Esophagus muscularis mucosa (tissue), 4 donors: ENCODE data around the gene OR2S2. TPM values are rescaled to one million over a fixed set of nuclear protein-coding genes. Genes with fewer than 3 reads are reported as not detected.
"Not testable (repeated sequence)": the region's sequence is repeated elsewhere in the genome, so short reads cannot be mapped to it uniquely, and the experiment has no call there.

ENCODE experiments used
- DNase-seq: peaks from one replicate; pipeline ENCODE4 v3.0.0-alpha.2; 2017; ENCODE audit errors: extremely low spot score
- H3K27ac ChIP-seq, 4 donors: fragments of 200-600 bp; sonication (generic); replicated peaks in 1 of 4; 1 replicate in 3 of 4; 2 replicates in 1 of 4; pipeline ENCODE4 v1.5.1; 2016 to 2019; ENCODE audit warnings: mild to moderate bottlenecking in 1 of 4
- H3K27me3 ChIP-seq, 4 donors: fragments of 200-600 bp; sonication (generic); one replicate each; pipeline versions ENCODE4 v1.5.1 to v1.6.0; 2016 to 2019
- H3K36me3 ChIP-seq, 4 donors: fragments of 200-600 bp; sonication (generic); one replicate each; pipeline ENCODE4 v1.5.1; 2016 to 2019
- H3K4me1 ChIP-seq, 4 donors: fragments of 200-600 bp; sonication (generic); one replicate each; pipeline ENCODE4 v1.5.1; 2016 to 2019
- H3K4me3 ChIP-seq, 4 donors: fragments of 200-600 bp; sonication (generic); 1 replicate in 2 of 4; 2 replicates in 2 of 4; pipeline ENCODE4 v1.5.1; 2016 to 2019; ENCODE audit warnings: mild to moderate bottlenecking in 4 of 4, moderate library complexity in 1 of 4
- H3K9me3 ChIP-seq, 4 donors: fragments of 200-600 bp; sonication (generic); 1 replicate in 3 of 4; 2 replicates in 1 of 4; pipeline ENCODE4 v1.5.1; 2016 to 2019
- EP300 ChIP-seq: sonication (generic); formaldehyde crosslinking; IDR thresholded peaks from one replicate; pipeline ENCODE4 v1.6.1; 2017; ENCODE audit warnings: antibody characterized with exemption
- POLR2A ChIP-seq: fragments of 450-650 bp; IDR thresholded peaks from one replicate; pipeline ENCODE4 v1.6.1; 2017; ENCODE audit warnings: antibody characterized with exemption, moderate library complexity, mild to moderate bottlenecking, low read depth
- POLR2AphosphoS5 ChIP-seq, 2 donors: sonication (generic); formaldehyde crosslinking; IDR thresholded peaks; one replicate each; pipeline ENCODE4 v1.6.1; 2017; ENCODE audit warnings: antibody characterized with exemption in 2 of 2
- WGBS: methylation state at CpG from one replicate; pipeline ENCODE4 v1.1.5; 2018; 5-methylcytosine and 5-hydroxymethylcytosine counted together
- intact Hi-C: fragments of 100-400 bp; cut with DNase I; formaldehyde crosslinking; loops from one replicate; pipeline ENCODE4 v1.15.1; 2023
- total RNA-seq, 4 donors: library from RNA; depleted of rRNA; stranded (reverse); fragments of >200 nt; gene quantifications; one replicate each; pipeline versions ENCODE4 v1.1.0 to v1.2.1, GENCODE V29; 2016
- TF ChIP-seq, protein P1 (sequence below), 3 experiments: fragments of 200-600 bp in 2 of 3; fragments of 450-650 bp in 1 of 3; sonication (generic) in 2 of 3; IDR thresholded peaks; one replicate each; pipeline ENCODE4 v1.5.1; 2017 to 2019; ENCODE audit warnings: antibody characterized with exemption in 3 of 3, mild to moderate bottlenecking in 2 of 3, moderate library complexity in 1 of 3

OR2S2 gene
- total RNA-seq, 4 donors from 2014 or later: not detected

DNA sequence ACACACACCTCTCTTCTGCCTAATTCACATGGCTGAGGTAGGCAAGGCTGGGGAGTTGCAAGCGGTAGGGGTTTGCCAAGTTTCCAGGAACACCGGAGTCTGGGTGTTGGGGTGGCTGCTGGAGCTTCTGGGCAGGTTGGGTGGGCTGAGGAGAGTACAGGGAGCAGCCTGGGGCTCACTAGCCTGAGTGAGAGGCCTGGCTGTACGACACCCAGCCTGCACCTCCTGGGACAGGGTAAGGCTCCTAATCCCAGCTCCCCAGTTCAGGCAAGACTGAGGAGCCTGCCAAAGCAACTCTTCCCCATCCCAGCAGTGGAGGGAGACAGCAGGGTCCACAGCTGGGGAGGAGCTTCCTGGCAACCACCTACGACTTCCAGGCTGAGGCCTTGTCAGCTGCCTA is 40.7 kb downstream of the OR2S2 start:
- no peak for DNase-seq
- Histone ChIP-seq H3K36me3 (no peaks in the 10 kb centered on the region), H3K27me3 (no peaks in the 10 kb centered on the region), H3K4me3 (no peak overlapping the region), H3K4me1 (peaks cover 27 to 41% (median 36%) of the 10 kb centered on the region in 4 donors), H3K9me3 (no peaks in the 10 kb centered on the region), H3K27ac (peak overlapping the region; percentile 8 to 58 (median 32))
- TF ChIP-seq, protein P1, sequence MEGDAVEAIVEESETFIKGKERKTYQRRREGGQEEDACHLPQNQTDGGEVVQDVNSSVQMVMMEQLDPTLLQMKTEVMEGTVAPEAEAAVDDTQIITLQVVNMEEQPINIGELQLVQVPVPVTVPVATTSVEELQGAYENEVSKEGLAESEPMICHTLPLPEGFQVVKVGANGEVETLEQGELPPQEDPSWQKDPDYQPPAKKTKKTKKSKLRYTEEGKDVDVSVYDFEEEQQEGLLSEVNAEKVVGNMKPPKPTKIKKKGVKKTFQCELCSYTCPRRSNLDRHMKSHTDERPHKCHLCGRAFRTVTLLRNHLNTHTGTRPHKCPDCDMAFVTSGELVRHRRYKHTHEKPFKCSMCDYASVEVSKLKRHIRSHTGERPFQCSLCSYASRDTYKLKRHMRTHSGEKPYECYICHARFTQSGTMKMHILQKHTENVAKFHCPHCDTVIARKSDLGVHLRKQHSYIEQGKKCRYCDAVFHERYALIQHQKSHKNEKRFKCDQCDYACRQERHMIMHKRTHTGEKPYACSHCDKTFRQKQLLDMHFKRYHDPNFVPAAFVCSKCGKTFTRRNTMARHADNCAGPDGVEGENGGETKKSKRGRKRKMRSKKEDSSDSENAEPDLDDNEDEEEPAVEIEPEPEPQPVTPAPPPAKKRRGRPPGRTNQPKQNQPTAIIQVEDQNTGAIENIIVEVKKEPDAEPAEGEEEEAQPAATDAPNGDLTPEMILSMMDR (IDR thresholded peaks at IDR 0.05): no peak
- TF ChIP-seq EP300: no peak
- no peak for TF ChIP-seq POLR2AphosphoS5 (IDR thresholded peaks at IDR 0.05)
- no peak for TF ChIP-seq POLR2A
- intact Hi-C loops: no loop called here
- WGBS: 86% methylated on average over 3 of the region's 4 CpGs

DNA sequence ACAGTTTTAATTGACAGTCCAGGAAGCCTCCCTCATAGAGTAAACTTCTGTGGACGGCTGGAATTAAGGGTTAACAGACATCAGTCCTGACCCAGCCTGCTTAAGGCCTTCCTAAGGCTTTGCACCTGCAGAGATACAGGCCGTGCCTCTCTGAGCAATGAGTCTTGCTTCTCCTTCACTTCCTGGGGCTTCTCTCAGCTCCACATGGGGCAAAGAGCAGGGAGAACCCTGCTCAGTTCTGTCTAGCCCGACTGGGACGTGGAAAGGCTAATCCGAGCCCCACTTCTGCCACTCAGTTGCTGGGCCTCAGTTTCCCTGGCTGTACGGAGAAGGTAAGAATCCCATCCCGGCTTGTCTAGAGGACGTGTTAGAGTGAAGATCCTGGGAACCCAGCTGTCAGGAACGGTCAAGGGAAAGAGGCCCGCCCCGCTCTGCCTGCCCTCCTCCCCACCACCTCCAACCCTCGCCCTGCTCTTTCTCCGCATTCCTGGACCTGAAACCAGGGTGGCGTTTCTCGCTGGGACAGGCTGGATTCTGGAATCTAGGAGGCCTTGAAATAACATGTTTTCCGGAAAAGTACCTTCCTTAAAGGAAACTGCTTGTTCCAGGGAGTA is 42.2 kb downstream of the OR2S2 start:
- DNase-seq: no peak
- no peaks in the 10 kb centered on the region for H3K27me3 ChIP-seq
- H3K4me1 ChIP-seq: peaks cover 36 to 49% (median 41%) of the 10 kb centered on the region in 4 donors
- 84% methylated on average over 16 of the region's 16 CpGs for WGBS
- H3K4me3 ChIP-seq: no peak overlapping the region
- H3K27ac ChIP-seq: peak overlapping the region; percentile 34 to 58 (median 36)
- no peak for TF ChIP-seq EP300
- TF ChIP-seq POLR2AphosphoS5 (IDR thresholded peaks at IDR 0.05): peak in 1 of 2 donors; percentile 9
- TF ChIP-seq POLR2A: no peak
- intact Hi-C loops: no loop called here
- H3K9me3 ChIP-seq: no peaks in the 10 kb centered on the region
- H3K36me3 ChIP-seq: no peaks in the 10 kb centered on the region

DNA sequence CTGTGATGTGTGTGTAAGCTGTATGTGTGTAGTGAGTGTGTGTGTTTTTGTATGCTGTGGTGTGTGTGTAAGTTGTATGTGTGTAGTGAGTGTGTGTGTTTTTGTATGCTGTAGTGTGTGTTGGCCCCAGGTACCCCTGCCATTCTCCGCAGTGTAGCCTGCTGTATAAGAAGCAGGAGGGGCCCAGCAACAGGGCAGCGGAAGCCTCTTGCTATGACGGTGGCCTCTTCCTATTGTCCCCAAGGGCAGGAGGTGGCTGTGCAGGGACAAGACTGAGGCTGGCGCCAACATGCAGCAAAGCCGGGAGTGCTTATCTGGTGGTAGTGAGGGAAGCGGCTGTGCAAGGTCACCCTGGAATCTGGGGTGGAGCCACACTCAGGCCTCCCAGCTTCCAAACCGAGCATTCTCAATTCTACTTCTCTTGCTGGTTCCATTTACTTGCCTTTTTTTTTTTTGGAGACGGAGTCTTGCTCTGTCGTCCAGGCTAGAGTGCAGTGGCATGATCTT is 43.6 kb downstream of the OR2S2 start:
- no peak for DNase-seq
- Histone ChIP-seq H3K27ac (peak overlapping the region; percentile 30 to 58 (median 35)), H3K4me1 (peaks cover 41 to 52% (median 51%) of the 10 kb centered on the region in 4 donors), H3K36me3 (no peaks in the 10 kb centered on the region), H3K27me3 (no peaks in the 10 kb centered on the region), H3K4me3 (no peak overlapping the region), H3K9me3 (no peaks in the 10 kb centered on the region)
- 40% methylated on average over 7 of the region's 9 CpGs for WGBS
- intact Hi-C loops: no loop called here
- TF ChIP-seq EP300 (no peak), POLR2AphosphoS5 (IDR thresholded peaks at IDR 0.05) (peak; percentile 33 to 37)

DNA sequence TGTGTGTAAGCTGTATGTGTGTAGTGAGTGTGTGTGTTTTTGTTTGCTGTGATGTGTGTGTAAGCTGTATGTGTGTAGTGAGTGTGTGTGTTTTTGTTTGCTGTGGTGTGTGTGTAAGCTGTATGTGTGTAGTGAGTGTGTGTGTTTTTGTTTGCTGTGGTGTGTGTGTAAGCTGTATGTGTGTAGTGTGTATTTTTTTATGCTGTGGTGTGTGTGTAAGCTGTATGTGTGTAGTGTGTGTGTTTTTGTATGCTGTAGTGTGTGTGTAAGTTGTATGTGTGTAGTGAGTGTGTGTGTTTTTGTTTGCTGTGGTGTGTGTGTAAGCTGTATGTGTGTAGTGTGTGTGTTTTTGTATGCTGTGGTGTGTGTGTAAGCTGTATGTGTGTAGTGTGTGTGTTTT is 44.5 kb downstream of the OR2S2 start:
- H3K9me3 ChIP-seq, intact Hi-C loops, H3K27ac ChIP-seq, H3K36me3 ChIP-seq, DNase-seq, H3K27me3 ChIP-seq: not testable (repeated sequence)
- peaks cover 46 to 61% (median 54%) of the 10 kb centered on the region in 4 donors for H3K4me1 ChIP-seq
- H3K4me3 ChIP-seq: peak overlapping the region in 1 of 4 donors; percentile 14

DNA sequence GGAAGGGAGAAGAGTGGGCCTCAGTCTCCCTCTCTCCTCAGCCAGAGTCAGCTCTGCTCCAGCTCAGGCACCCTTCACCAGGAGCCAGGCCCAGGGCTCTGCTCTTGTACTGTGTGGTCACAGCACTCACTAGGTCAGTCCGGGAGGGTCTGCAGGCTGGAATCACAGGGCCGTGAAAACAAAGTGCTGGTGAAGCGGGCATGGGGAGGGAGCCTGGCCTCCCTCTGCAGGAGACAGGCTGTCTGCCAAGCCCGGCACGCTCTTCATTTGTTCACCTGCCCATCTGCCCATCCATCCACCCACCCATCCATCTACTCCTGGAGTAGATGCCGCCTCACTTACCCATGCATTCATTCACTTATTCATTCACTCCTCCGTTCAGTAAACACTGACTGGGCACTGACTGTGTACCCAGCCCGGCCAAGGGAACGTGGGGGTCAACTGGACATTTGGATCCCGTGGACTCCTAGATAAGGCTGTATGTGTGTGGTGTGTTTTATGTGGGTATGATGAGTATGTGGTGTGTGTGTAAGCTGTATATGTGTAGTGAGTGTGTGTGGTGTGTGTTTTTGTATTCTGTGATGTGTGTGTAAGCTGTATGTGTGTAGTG is 45.1 kb downstream of the OR2S2 start:
- peaks cover 47 to 61% (median 55%) of the 10 kb centered on the region in 4 donors for H3K4me1 ChIP-seq
- WGBS: 91% methylated on average over 10 of the region's 10 CpGs

DNA sequence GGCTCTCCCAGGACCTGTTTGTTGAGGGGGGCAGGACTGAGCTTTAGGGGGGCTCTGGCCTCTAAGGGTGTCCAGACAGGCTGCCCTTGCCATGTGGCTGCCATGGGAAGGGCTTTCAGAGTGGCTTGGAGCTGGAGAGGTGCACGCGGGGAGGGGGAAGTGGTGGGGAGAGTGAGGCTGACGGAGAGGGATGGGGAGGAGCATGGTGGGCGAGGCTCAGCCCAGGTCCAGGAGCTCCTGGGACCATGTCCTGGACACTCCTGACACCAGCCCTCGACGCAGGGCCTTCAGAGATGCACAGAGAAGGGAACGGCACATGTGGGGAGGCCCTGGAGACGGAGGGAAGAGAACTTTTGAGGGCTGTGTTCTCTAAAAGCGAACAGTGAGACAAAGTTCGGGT is 46.3 kb downstream of the OR2S2 start:
- Histone ChIP-seq H3K4me3 (peak overlapping the region in 2 of 4 donors; percentile 4 to 23), H3K36me3 (no peaks in the 10 kb centered on the region), H3K27ac (peak overlapping the region; percentile 50 to 97 (median 92)), H3K9me3 (no peaks in the 10 kb centered on the region), H3K4me1 (peaks cover 58 to 66% (median 60%) of the 10 kb centered on the region in 4 donors), H3K27me3 (no peaks in the 10 kb centered on the region)
- intact Hi-C loops: no loop called here
- 77% methylated on average over 10 of the region's 10 CpGs for WGBS
- no peak for DNase-seq
- TF ChIP-seq, protein P1 (IDR thresholded peaks at IDR 0.05): no peak
- TF ChIP-seq POLR2AphosphoS5 (IDR thresholded peaks at IDR 0.05) (peak in 1 of 2 donors; percentile 6), EP300 (no peak)

More for the DNA sequence above, 45.1 kb downstream of the OR2S2 start:
- Histone ChIP-seq H3K36me3 (no peaks in the 10 kb centered on the region), H3K9me3 (no peaks in the 10 kb centered on the region), H3K27ac (peak overlapping the region in 3 of 4 donors; percentile 7 to 30 (median 22)), H3K4me3 (peak overlapping the region in 3 of 4 donors; percentile 3 to 14 (median 14)), H3K27me3 (no peaks in the 10 kb centered on the region)
- intact Hi-C loops: no loop called here
- TF ChIP-seq POLR2AphosphoS5 (IDR thresholded peaks at IDR 0.05) (no peak), POLR2A (no peak), EP300 (no peak)
- TF ChIP-seq, protein P1 (IDR thresholded peaks at IDR 0.05): no peak
- no peak for DNase-seq
